IMR-90 (cell line): ENCODE measurements around the gene STRN. TPM values are rescaled to one million over a fixed set of nuclear protein-coding genes. Genes with fewer than 3 reads are reported as not detected.

ENCODE experiments used
- ATAC-seq: fragments of 200-7000 bp; cut with Tn5 transposase; 2 replicates; pipeline ENCODE4 v1.9.1; 2020; ENCODE audit warnings: low read depth, mild to moderate bottlenecking, moderate library complexity
- BruUV-seq: library from RNA; stranded (reverse); fragments of 400-500 nt; replicated peaks from 2 replicates; lab custom pipeline; 2021; lab: Mats Ljungman, UMichigan
- CTCF ChIA-PET: fragments of 300-600 bp; formaldehyde crosslinking; extraction: SDS; loops from one replicate; lab custom pipeline; 2021; ENCODE audit warnings: antibody characterized with exemption; lab: Yijun Ruan, JAX
- POLR2A ChIA-PET: fragments of 300-600 bp; sonication (Branson Sonifier 250); formaldehyde crosslinking; loops from one replicate; lab custom pipeline; 2022; ENCODE audit warnings: antibody characterized with exemption; ENCODE audit not compliant: unreplicated experiment; lab: Charles Lee
- DNase-seq: peaks from one replicate; pipeline ENCODE4 v3.0.0; 2013
- H2AFZ ChIP-seq: replicated peaks from 2 replicates; pipeline ENCODE3; 2013; ENCODE audit warnings: low read length, mild to moderate bottlenecking; ENCODE audit not compliant: poor library complexity
- H2AK5ac ChIP-seq: 2 replicates; pipeline ENCODE4 v1.6.1; 2013; ENCODE audit warnings: low read depth, low read length, inconsistent platforms
- H2AK9ac ChIP-seq: replicated peaks from 2 replicates; pipeline ENCODE3; 2013; ENCODE audit warnings: mild to moderate bottlenecking, low read depth, low read length, moderate library complexity; ENCODE audit not compliant: poor library complexity
- H2BK120ac ChIP-seq: 2 replicates; pipeline ENCODE4 v1.6.1; 2013; ENCODE audit warnings: low read depth, low read length, inconsistent platforms
- H2BK15ac ChIP-seq: 3 replicates; pipeline ENCODE4 v1.6.1; 2013; ENCODE audit warnings: low read depth, low read length, inconsistent platforms
- H2BK20ac ChIP-seq: 2 replicates; pipeline ENCODE4 v1.6.1; 2013; ENCODE audit warnings: low read depth, mild to moderate bottlenecking, inconsistent platforms, low read length, moderate library complexity
- H2BK5ac ChIP-seq: 2 replicates; pipeline ENCODE4 v1.6.1; 2013; ENCODE audit warnings: mild to moderate bottlenecking, low read depth, low read length, inconsistent platforms; ENCODE audit not compliant: poor library complexity, severe bottlenecking
- H3K14ac ChIP-seq: replicated peaks from 2 replicates; pipeline ENCODE4 v1.6.1; 2013; ENCODE audit warnings: low read depth, low read length, inconsistent platforms
- H3K18ac ChIP-seq: 2 replicates; pipeline ENCODE4 v1.6.1; 2013; ENCODE audit warnings: low read depth, low read length, control low read depth
- H3K23ac ChIP-seq: 2 replicates; pipeline ENCODE4 v1.6.1; 2013; ENCODE audit warnings: low read depth, low read length, inconsistent platforms
- H3K27ac ChIP-seq: 2 replicates; pipeline ENCODE4 v1.5.1; 2013; ENCODE audit warnings: mild to moderate bottlenecking, control low read depth, low read length; ENCODE audit not compliant: insufficient read depth
- H3K27me3 ChIP-seq: 2 replicates; pipeline ENCODE4 v1.6.1; 2013; ENCODE audit warnings: low read length; ENCODE audit not compliant: control insufficient read depth, insufficient read depth
- H3K36me3 ChIP-seq: 2 replicates; pipeline ENCODE4 v1.6.1; 2013; ENCODE audit warnings: low read length, mixed read lengths; ENCODE audit not compliant: control insufficient read depth, insufficient read depth
- H3K4ac ChIP-seq: 2 replicates; pipeline ENCODE4 v1.6.1; 2013; ENCODE audit warnings: low read depth, low read length, inconsistent platforms
- H3K4me1 ChIP-seq: 2 replicates; pipeline ENCODE4 v1.6.1; 2013; ENCODE audit warnings: low read length, mixed read lengths; ENCODE audit not compliant: control insufficient read depth, insufficient read depth
- H3K4me2 ChIP-seq: 2 replicates; pipeline ENCODE4 v1.6.1; 2013; ENCODE audit warnings: low read depth, mild to moderate bottlenecking, control low read depth, low read length, moderate library complexity
- H3K4me3 ChIP-seq: 2 replicates; pipeline ENCODE4 v1.5.1; 2013; ENCODE audit warnings: low read depth, mild to moderate bottlenecking, control low read depth, low read length, moderate library complexity; ENCODE audit not compliant: insufficient read depth
- H3K56ac ChIP-seq: 2 replicates; pipeline ENCODE4 v1.6.1; 2013; ENCODE audit warnings: low read length, inconsistent platforms; ENCODE audit not compliant: insufficient read depth; ENCODE audit errors: extremely low read depth
- H3K79me1 ChIP-seq, 2 experiments: 2 replicates each; pipeline ENCODE4 v1.6.1; 2013; ENCODE audit warnings: low read length in 2 of 2, inconsistent platforms in 1 of 2, low read depth in 1 of 2
- H3K9ac ChIP-seq: 2 replicates; pipeline ENCODE4 v1.6.1; 2013; ENCODE audit warnings: low read depth, low read length, control low read depth
- H3K9me1 ChIP-seq: 2 replicates; pipeline ENCODE4 v1.6.1; 2013; ENCODE audit warnings: low read length, inconsistent platforms; ENCODE audit not compliant: insufficient read depth
- H3K9me3 ChIP-seq: 2 replicates; pipeline ENCODE4 v1.6.1; 2013; ENCODE audit warnings: low read length; ENCODE audit not compliant: control insufficient read depth, insufficient read depth
- H4K20me1 ChIP-seq: 2 replicates; pipeline ENCODE4 v1.6.1; 2013; ENCODE audit warnings: low read length, inconsistent platforms; ENCODE audit not compliant: insufficient read depth
- H4K5ac ChIP-seq: 2 replicates; pipeline ENCODE4 v1.6.1; 2013; ENCODE audit warnings: mild to moderate bottlenecking, low read depth, low read length, control low read depth
- H4K8ac ChIP-seq, 2 experiments: 2 replicates each; pipeline ENCODE4 v1.6.1; 2013; ENCODE audit warnings: low read depth in 2 of 2, low read length in 2 of 2, control low read depth in 1 of 2, inconsistent platforms in 1 of 2
- H4K91ac ChIP-seq: 2 replicates; pipeline ENCODE4 v1.6.1; 2013; ENCODE audit warnings: low read depth, low read length, inconsistent platforms; ENCODE audit not compliant: insufficient read depth
- BHLHE40 ChIP-seq: fragments of 150-350 bp; IDR thresholded peaks from 2 replicates; pipeline ENCODE4 v1.6.1; 2016; ENCODE audit warnings: mild to moderate bottlenecking, low read depth, low read length
- CHD1 ChIP-seq: IDR thresholded peaks from 2 replicates; pipeline ENCODE4 v1.6.1; 2012; ENCODE audit warnings: low read depth, low read length, improper control_type of control experiment
- CTCF ChIP-seq: conservative IDR thresholded peaks from 2 replicates; pipeline ENCODE4 v1.5.1; 2012; ENCODE audit warnings: mild to moderate bottlenecking, low read depth, low read length, improper control_type of control experiment
- ELK1 ChIP-seq: fragments of 150-350 bp; IDR thresholded peaks from 2 replicates; pipeline ENCODE4 v1.6.1; 2016; ENCODE audit warnings: low read depth, mild to moderate bottlenecking, low read length, moderate library complexity, borderline replicate concordance
- FOS ChIP-seq: fragments of 150-350 bp; IDR thresholded peaks from 2 replicates; pipeline ENCODE4 v1.6.1; 2016; ENCODE audit warnings: low read depth, low read length
- MAZ ChIP-seq: IDR thresholded peaks from 2 replicates; pipeline ENCODE4 v1.6.1; 2012; ENCODE audit warnings: low read depth, mild to moderate bottlenecking, low read length, improper control_type of control experiment, moderate library complexity, borderline replicate concordance
- NFE2L2 ChIP-seq: fragments of 150-350 bp; IDR thresholded peaks from 2 replicates; pipeline ENCODE4 v1.6.1; 2016; ENCODE audit warnings: low read depth, mild to moderate bottlenecking, low read length
- POLR2A ChIP-seq: IDR thresholded peaks from 2 replicates; pipeline ENCODE4 v1.6.1; 2012; ENCODE audit warnings: mild to moderate bottlenecking, low read depth, low read length
- RCOR1 ChIP-seq: IDR thresholded peaks from 2 replicates; pipeline ENCODE4 v1.6.1; 2012; ENCODE audit warnings: mild to moderate bottlenecking, low read length, improper control_type of control experiment; ENCODE audit not compliant: insufficient replicate concordance
- WGBS, 2 experiments: methylation state at CpG; one replicate each; pipeline versions ENCODE4 v1.1.5 to v1.1.7; 2013; ENCODE audit warnings: missing lambda C conversion rate in 2 of 2; ENCODE audit not compliant: insufficient read length in 1 of 2; ENCODE audit errors: extremely low coverage in 2 of 2; 5-methylcytosine and 5-hydroxymethylcytosine counted together
- dilution Hi-C: fragments of 300-500 bp; cut with HindIII; formaldehyde crosslinking; loops from one replicate; pipeline ENCODE4 v1.14.3; 2018; ENCODE audit warnings: low sequenced_read_pairs; ENCODE audit not compliant: unreplicated experiment
- in situ Hi-C: fragments of 300-500 bp; cut with MboI; formaldehyde crosslinking; loops from 3 replicates; pipeline ENCODE4 v1.14.3; 2019; ENCODE audit warnings: low sequenced_read_pairs, inconsistent platforms, mixed read lengths
- intact Hi-C: fragments of 100-400 bp; cut with micrococcal nuclease; formaldehyde crosslinking; loops from 2 replicates; pipeline ENCODE4 v1.10.0; 2022
- polyA plus RNA-seq, 3 experiments: library from polyadenylated mRNA; depleted of rRNA; stranded (reverse); fragments of >200 nt; gene quantifications; 2 replicates each; pipeline ENCODE4 v1.2.3, GENCODE V29; 2012; ENCODE audit warnings: low replicate concordance in 1 of 3
- total RNA-seq: library from RNA; depleted of rRNA; stranded (reverse); fragments of >200 nt; gene quantifications from 2 replicates; pipeline ENCODE4 v1.2.3, GENCODE V29; 2012

The STRN gene
- total and polyA plus RNA-seq, 2 of the 4 experiments (the other 2 are of a cell fraction) = 5.1 to 23.3 TPM

- ATAC-seq (no peak), DNase-seq (no peak)
- Histone ChIP-seq H2AFZ (no peak overlapping the region), H4K20me1 (no peaks in the 10 kb centered on the region), H3K4ac (no peak overlapping the region), H2BK5ac (no peak overlapping the region), H3K36me3 (no peaks in the 10 kb centered on the region), H4K5ac (no peak overlapping the region), H4K8ac (no peak overlapping the region), H3K23ac (no peak overlapping the region), H3K18ac (no peak overlapping the region), H2BK120ac (no peak overlapping the region), H3K14ac (no peak overlapping the region), H4K91ac (no peak overlapping the region), H3K79me1 (no peaks in the 10 kb centered on the region), H3K9me1 (no peaks in the 10 kb centered on the region), H2AK5ac (no peak overlapping the region), H2BK20ac (no peak overlapping the region), H3K27me3 (peaks cover 6% of the 10 kb centered on the region), H2AK9ac (no peak overlapping the region), H3K56ac (no peak overlapping the region), H3K4me2 (no peak overlapping the region), H2BK15ac (no peak overlapping the region), H3K9me3 (no peaks in the 10 kb centered on the region), H3K9ac (no peak overlapping the region), H3K27ac (no peak overlapping the region), H3K4me3 (no peak overlapping the region), H3K4me1 (no peaks in the 10 kb centered on the region)
- BruUV-seq = no TSS peak
- in situ Hi-C loops = no loop called here
- TF ChIP-seq CHD1 = no peak
- no peak for TF ChIP-seq MAZ
- no peak for TF ChIP-seq POLR2A
- no peak for TF ChIP-seq CTCF
- no peak for TF ChIP-seq BHLHE40
- no peak for TF ChIP-seq ELK1
- no peak for TF ChIP-seq RCOR1
- TF ChIP-seq NFE2L2 = no peak
- TF ChIP-seq FOS = no peak
- ChIA-PET CTCF (no interaction called here), POLR2A (no interaction called here)
- dilution Hi-C loops = no loop called here
- intact Hi-C loops = no loop called here
- WGBS, 2 experiments = 70% methylated on average over 2 of the region's 2 CpGs; no CpG with 5 or more reads in 1 of the 2 experiments
Measured at GRCh38 chr2:36818542-36818941, 147.8 kb downstream of the STRN start.
